Measurements from ENCODE around the gene MAP3K1.
"Not testable (repeated sequence)": the region's sequence is repeated elsewhere in the genome, so short reads cannot be mapped to it uniquely, and the experiment has no call there.

Gene MAP3K1

GRCh38 chr5:56814361-56814962 lies 887 bp upstream of the MAP3K1 start:
- Histone ChIP-seq H3K27ac (peak overlapping the region; percentile 74 to 99 (median 96)), H3K4me3 (peak overlapping the region; percentile 50 to 91 (median 83))

- H3K4me3 ChIP-seq = peak overlapping the region; percentile 50 to 91 (median 83)
- H3K27ac ChIP-seq = peak overlapping the region; percentile 74 to 99 (median 96)
These were observed 553 bp downstream of the MAP3K1 start for GRCh38 chr5:56815658-56816545.

GRCh38 chr5:56816546-56817081 lies 1.3 kb downstream of the MAP3K1 start:
- Histone ChIP-seq H3K27ac (peak overlapping the region; percentile 74 to 99 (median 96)), H3K4me3 (peak overlapping the region; percentile 50 to 91 (median 83))

GRCh38 chr5:56817263-56818014 lies 2.1 kb downstream of the MAP3K1 start:
- Histone ChIP-seq H3K4me3 (peak overlapping the region; percentile 50 to 91 (median 83)), H3K27ac (peak overlapping the region in 20 of 21 experiments; percentile 17 to 99 (median 96))

- Histone ChIP-seq H3K4me3 (peak overlapping the region; percentile 3 to 91 (median 72)), H3K27ac (peak overlapping the region in 19 of 21 experiments; percentile 1 to 99 (median 95))
These were observed 3.2 kb downstream of the MAP3K1 start for GRCh38 chr5:56818450-56819037.

- peak overlapping the region in 19 of 21 experiments; percentile 1 to 99 (median 95) for H3K27ac ChIP-seq
These were observed 3.9 kb downstream of the MAP3K1 start for GRCh38 chr5:56819060-56819881.

GRCh38 chr5:56821868-56822267 lies 6.5 kb downstream of the MAP3K1 start:
- H3K27ac ChIP-seq = not testable (repeated sequence)

More at GRCh38 chr5:56819060-56819881, 3.9 kb downstream of the MAP3K1 start:
- peak overlapping the region; percentile 3 to 91 (median 72) for H3K4me3 ChIP-seq

GRCh38 chr5:56822981-56823380 lies 7.6 kb downstream of the MAP3K1 start:
- Histone ChIP-seq H3K27ac (peak overlapping the region in 5 of 21 experiments; percentile 2 to 66 (median 22)), H3K4me3 (no peak overlapping the region)

More at GRCh38 chr5:56821868-56822267, 6.5 kb downstream of the MAP3K1 start:
- not testable (repeated sequence) for H3K4me3 ChIP-seq

- peak overlapping the region in 1 of 21 experiments; percentile 17 for H3K27ac ChIP-seq
- H3K4me3 ChIP-seq = no peak overlapping the region
These were observed 8.7 kb downstream of the MAP3K1 start for GRCh38 chr5:56824019-56824418.

GRCh38 chr5:56825222-56825824 lies 10.0 kb downstream of the MAP3K1 start:
- no peak overlapping the region for H3K4me3 ChIP-seq
- peak overlapping the region in 1 of 21 experiments; percentile 21 for H3K27ac ChIP-seq

- peak overlapping the region in 3 of 21 experiments; percentile 12 to 44 (median 39) for H3K27ac ChIP-seq
- no peak overlapping the region for H3K4me3 ChIP-seq
These were observed 11.7 kb downstream of the MAP3K1 start for GRCh38 chr5:56827049-56827448.

GRCh38 chr5:56827924-56828323 lies 12.6 kb downstream of the MAP3K1 start:
- no peak overlapping the region for H3K4me3 ChIP-seq
- H3K27ac ChIP-seq = no peak overlapping the region

- H3K4me3 ChIP-seq = no peak overlapping the region
- H3K27ac ChIP-seq = peak overlapping the region in 1 of 21 experiments; percentile 3
These were observed 14.0 kb downstream of the MAP3K1 start for GRCh38 chr5:56829137-56829908.

- Histone ChIP-seq H3K27ac (peak overlapping the region in 1 of 21 experiments; percentile 71), H3K4me3 (no peak overlapping the region)
These were observed 16.4 kb downstream of the MAP3K1 start for GRCh38 chr5:56831773-56832172.

- peak overlapping the region in 1 of 21 experiments; percentile 39 for H3K27ac ChIP-seq
- no peak overlapping the region for H3K4me3 ChIP-seq
These were observed 18.0 kb downstream of the MAP3K1 start for GRCh38 chr5:56833325-56833724.

GRCh38 chr5:56837381-56837780 lies 22.0 kb downstream of the MAP3K1 start:
- Histone ChIP-seq H3K27ac (peak overlapping the region in 7 of 21 experiments; percentile 7 to 62 (median 46)), H3K4me3 (no peak overlapping the region)

GRCh38 chr5:56837956-56838355 lies 22.6 kb downstream of the MAP3K1 start:
- peak overlapping the region in 6 of 21 experiments; percentile 43 to 62 (median 46) for H3K27ac ChIP-seq
- H3K4me3 ChIP-seq = no peak overlapping the region
